Measurements from ENCODE around the gene CTBP2. TPM values are rescaled to one million over a fixed set of nuclear protein-coding genes. Genes with fewer than 3 reads are reported as not detected.

The CTBP2 gene
- total RNA-seq, 1 experiment from 2014 or later: 191 TPM

- H3K9me3 Mint-ChIP-seq: no peaks in the 10 kb centered on the region
- TF ChIP-seq GABPB1 (CRISPR knock-in tag; IDR thresholded peaks at IDR 0.05): peak; percentile 95
- no peak for TF ChIP-seq ZNF263 (CRISPR knock-in tag; IDR thresholded peaks at IDR 0.05; ENCODE audit: low read depth)
- H3K4me1 Mint-ChIP-seq: peaks cover 90% of the 10 kb centered on the region
- peak overlapping the region; percentile 92 for H3K27ac Mint-ChIP-seq
- DNase-seq (ENCODE audit: low spot score): no peak
- CTCF ChIA-PET: interaction anchor here (0.7 to 3.1 kb wide), 3 partner anchors 11 to 300 kb away, joined by 3 to 26 read pairs (median 8); no protein-coding TSS in a partner anchor
- peak; percentile 8; the same call in 1 of the 2 replicates for ATAC-seq
- H3K4me3 Mint-ChIP-seq: no peak overlapping the region; the same call in 1 of the 2 replicates
- no peaks in the 10 kb centered on the region; the same call in 1 of the 2 replicates for H3K27me3 Mint-ChIP-seq (ENCODE audit: low read depth)
- POLR2A ChIA-PET: interaction anchor here (1.6 kb wide), 1 partner anchor 9 kb away, joined by 5 read pairs; no protein-coding TSS in a partner anchor
- peaks cover 38% of the 10 kb centered on the region for H3K36me3 Mint-ChIP-seq
Measured at GRCh38 chr10:125037145-125037877, 123.1 kb downstream of the CTBP2 start.

- DNase-seq (ENCODE audit: low spot score) (no peak), ATAC-seq (no peak)
- Mint-ChIP-seq H3K27me3 (ENCODE audit: low read depth) (no peaks in the 10 kb centered on the region; the same call in 1 of the 2 replicates), H3K9me3 (no peaks in the 10 kb centered on the region), H3K4me3 (no peak overlapping the region), H3K27ac (peak overlapping the region; percentile 92), H3K4me1 (peaks cover 88% of the 10 kb centered on the region), H3K36me3 (peaks cover 45% of the 10 kb centered on the region)
- POLR2A ChIA-PET: interaction anchor here (1.6 kb wide), 1 partner anchor 8 kb away, joined by 5 read pairs; no protein-coding TSS in a partner anchor
- TF ChIP-seq, protein P1, sequence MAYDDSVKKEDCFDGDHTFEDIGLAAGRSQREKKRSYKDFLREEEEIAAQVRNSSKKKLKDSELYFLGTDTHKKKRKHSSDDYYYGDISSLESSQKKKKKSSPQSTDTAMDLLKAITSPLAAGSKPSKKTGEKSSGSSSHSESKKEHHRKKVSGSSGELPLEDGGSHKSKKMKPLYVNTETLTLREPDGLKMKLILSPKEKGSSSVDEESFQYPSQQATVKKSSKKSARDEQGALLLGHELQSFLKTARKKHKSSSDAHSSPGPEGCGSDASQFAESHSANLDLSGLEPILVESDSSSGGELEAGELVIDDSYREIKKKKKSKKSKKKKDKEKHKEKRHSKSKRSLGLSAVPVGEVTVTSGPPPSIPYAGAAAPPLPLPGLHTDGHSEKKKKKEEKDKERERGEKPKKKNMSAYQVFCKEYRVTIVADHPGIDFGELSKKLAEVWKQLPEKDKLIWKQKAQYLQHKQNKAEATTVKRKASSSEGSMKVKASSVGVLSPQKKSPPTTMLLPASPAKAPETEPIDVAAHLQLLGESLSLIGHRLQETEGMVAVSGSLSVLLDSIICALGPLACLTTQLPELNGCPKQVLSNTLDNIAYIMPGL (CRISPR knock-in tag; IDR thresholded peaks at IDR 0.05): no peak
- TF ChIP-seq ZSCAN18 (CRISPR knock-in tag; IDR thresholded peaks at IDR 0.05) (no peak), ZNF263 (CRISPR knock-in tag; IDR thresholded peaks at IDR 0.05; ENCODE audit: low read depth) (no peak), ZNF425 (CRISPR knock-in tag; conservative IDR thresholded peaks at IDR 0.05) (no peak), FOXP1 (CRISPR knock-in tag; IDR thresholded peaks at IDR 0.05; ENCODE audit: borderline replicate concordance) (no peak), RELA (CRISPR knock-in tag; IDR thresholded peaks at IDR 0.05; ENCODE audit: borderline replicate concordance) (no peak), JUN (CRISPR knock-in tag; IDR thresholded peaks at IDR 0.05) (no peak), USF2 (CRISPR knock-in tag; IDR thresholded peaks at IDR 0.05) (no peak), ATF3 (CRISPR knock-in tag; conservative IDR thresholded peaks at IDR 0.05) (no peak), ZNF396 (CRISPR knock-in tag; IDR thresholded peaks at IDR 0.05; ENCODE audit: borderline replicate concordance) (no peak), NR2C2 (CRISPR knock-in tag; IDR thresholded peaks at IDR 0.05) (no peak), E2F5 (CRISPR knock-in tag; IDR thresholded peaks at IDR 0.05) (no peak), EMX1 (CRISPR knock-in tag; IDR thresholded peaks at IDR 0.05) (no peak), CREB1 (CRISPR knock-in tag; IDR thresholded peaks at IDR 0.05) (no peak)
- TF ChIP-seq, protein P2, sequence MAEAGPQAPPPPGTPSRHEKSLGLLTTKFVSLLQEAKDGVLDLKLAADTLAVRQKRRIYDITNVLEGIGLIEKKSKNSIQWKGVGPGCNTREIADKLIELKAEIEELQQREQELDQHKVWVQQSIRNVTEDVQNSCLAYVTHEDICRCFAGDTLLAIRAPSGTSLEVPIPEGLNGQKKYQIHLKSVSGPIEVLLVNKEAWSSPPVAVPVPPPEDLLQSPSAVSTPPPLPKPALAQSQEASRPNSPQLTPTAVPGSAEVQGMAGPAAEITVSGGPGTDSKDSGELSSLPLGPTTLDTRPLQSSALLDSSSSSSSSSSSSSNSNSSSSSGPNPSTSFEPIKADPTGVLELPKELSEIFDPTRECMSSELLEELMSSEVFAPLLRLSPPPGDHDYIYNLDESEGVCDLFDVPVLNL (CRISPR knock-in tag; IDR thresholded peaks at IDR 0.05; ENCODE audit: borderline replicate concordance, low read depth): no peak
- TF ChIP-seq, protein P3, sequence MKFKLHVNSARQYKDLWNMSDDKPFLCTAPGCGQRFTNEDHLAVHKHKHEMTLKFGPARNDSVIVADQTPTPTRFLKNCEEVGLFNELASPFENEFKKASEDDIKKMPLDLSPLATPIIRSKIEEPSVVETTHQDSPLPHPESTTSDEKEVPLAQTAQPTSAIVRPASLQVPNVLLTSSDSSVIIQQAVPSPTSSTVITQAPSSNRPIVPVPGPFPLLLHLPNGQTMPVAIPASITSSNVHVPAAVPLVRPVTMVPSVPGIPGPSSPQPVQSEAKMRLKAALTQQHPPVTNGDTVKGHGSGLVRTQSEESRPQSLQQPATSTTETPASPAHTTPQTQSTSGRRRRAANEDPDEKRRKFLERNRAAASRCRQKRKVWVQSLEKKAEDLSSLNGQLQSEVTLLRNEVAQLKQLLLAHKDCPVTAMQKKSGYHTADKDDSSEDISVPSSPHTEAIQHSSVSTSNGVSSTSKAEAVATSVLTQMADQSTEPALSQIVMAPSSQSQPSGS (CRISPR knock-in tag; IDR thresholded peaks at IDR 0.05; ENCODE audit: borderline replicate concordance, low read depth): no peak
- CTCF ChIA-PET: interaction anchor here (1.8 to 3.1 kb wide), 3 partner anchors 12 to 43 kb away, joined by 7 to 26 read pairs (median 8); no protein-coding TSS in a partner anchor
Measured at GRCh38 chr10:125035588-125036295, 124.6 kb downstream of the CTBP2 start.

Data from WTC11 (cell line).